ENCODE data around the gene MPZL1. TPM values are rescaled to one million over a fixed set of nuclear protein-coding genes. Genes with fewer than 3 reads are reported as not detected.

MPZL1 gene
- total RNA-seq, 4 donors from 2014 or later, result 9.2 to 15.7 (median 11.7) TPM

GRCh38 chr1:167767761-167768160, 46.0 kb downstream of the MPZL1 start:
- TF ChIP-seq, protein P1, sequence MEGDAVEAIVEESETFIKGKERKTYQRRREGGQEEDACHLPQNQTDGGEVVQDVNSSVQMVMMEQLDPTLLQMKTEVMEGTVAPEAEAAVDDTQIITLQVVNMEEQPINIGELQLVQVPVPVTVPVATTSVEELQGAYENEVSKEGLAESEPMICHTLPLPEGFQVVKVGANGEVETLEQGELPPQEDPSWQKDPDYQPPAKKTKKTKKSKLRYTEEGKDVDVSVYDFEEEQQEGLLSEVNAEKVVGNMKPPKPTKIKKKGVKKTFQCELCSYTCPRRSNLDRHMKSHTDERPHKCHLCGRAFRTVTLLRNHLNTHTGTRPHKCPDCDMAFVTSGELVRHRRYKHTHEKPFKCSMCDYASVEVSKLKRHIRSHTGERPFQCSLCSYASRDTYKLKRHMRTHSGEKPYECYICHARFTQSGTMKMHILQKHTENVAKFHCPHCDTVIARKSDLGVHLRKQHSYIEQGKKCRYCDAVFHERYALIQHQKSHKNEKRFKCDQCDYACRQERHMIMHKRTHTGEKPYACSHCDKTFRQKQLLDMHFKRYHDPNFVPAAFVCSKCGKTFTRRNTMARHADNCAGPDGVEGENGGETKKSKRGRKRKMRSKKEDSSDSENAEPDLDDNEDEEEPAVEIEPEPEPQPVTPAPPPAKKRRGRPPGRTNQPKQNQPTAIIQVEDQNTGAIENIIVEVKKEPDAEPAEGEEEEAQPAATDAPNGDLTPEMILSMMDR (IDR thresholded peaks at IDR 0.05 in 4 of 5, conservative IDR thresholded peaks at IDR 0.05 in 1 of 5), result no peak
- TF ChIP-seq POLR2A (IDR thresholded peaks at IDR 0.05), result no peak
- H3K9me3 ChIP-seq, result no peaks in the 10 kb centered on the region
- H3K4me3 ChIP-seq, result no peak overlapping the region
- intact Hi-C loops (cut with DNase I; ENCODE audit: low total_unique reads), result no loop called here
- H3K36me3 ChIP-seq, result peaks cover 0 to 16% of the 10 kb centered on the region in 2 donors
- no peaks in the 10 kb centered on the region for H3K27me3 ChIP-seq
- peaks cover 0 to 3% of the 10 kb centered on the region in 2 donors for H3K4me1 ChIP-seq
- DNase-seq, result no peak
- no peak overlapping the region for H3K27ac ChIP-seq
- in situ Hi-C loops (cut with MboI; ENCODE audit: low sequenced_read_pairs in 4 of 4), result no loop called here
- no peak for ATAC-seq

GRCh38 chr1:167770127-167770526, 48.3 kb downstream of the MPZL1 start:
- intact Hi-C loops (cut with DNase I; ENCODE audit: low total_unique reads) (no loop called here), in situ Hi-C loops (cut with MboI; ENCODE audit: low sequenced_read_pairs in 4 of 4) (no loop called here)
- Histone ChIP-seq H3K27ac (no peak overlapping the region), H3K27me3 (no peaks in the 10 kb centered on the region), H3K36me3 (peaks cover 0 to 16% of the 10 kb centered on the region in 2 donors), H3K4me1 (no peaks in the 10 kb centered on the region), H3K9me3 (no peaks in the 10 kb centered on the region), H3K4me3 (no peak overlapping the region)
- ATAC-seq (no peak), DNase-seq (no peak)
- no peak for TF ChIP-seq POLR2A (IDR thresholded peaks at IDR 0.05)
- TF ChIP-seq, protein P1 (IDR thresholded peaks at IDR 0.05 in 4 of 5, conservative IDR thresholded peaks at IDR 0.05 in 1 of 5), result no peak

DNA sequence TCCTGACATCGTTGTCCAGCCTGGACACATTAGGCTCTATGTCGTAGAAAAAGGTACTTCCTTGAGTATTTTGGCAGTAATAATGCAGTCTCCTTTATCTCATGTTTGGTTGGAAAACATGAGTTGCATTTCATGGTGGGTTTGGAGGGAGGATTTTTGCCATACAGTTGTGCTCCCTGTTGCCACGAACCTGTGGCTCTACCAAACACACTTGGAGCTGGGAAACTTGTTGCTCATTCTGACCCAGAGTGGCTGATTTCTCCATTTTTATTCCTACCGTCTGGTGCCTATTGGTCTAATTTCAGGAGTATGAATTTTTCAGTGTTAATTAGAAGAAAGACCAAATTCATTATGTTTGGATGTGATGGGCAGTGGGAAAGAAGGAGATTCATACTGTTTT, 50.7 kb downstream of the MPZL1 start:
- Histone ChIP-seq H3K9me3 (no peaks in the 10 kb centered on the region), H3K27me3 (no peaks in the 10 kb centered on the region), H3K27ac (no peak overlapping the region), H3K36me3 (peaks cover 0 to 21% of the 10 kb centered on the region in 2 donors), H3K4me3 (no peak overlapping the region), H3K4me1 (no peaks in the 10 kb centered on the region)
- TF ChIP-seq, protein P1 (IDR thresholded peaks at IDR 0.05 in 4 of 5, conservative IDR thresholded peaks at IDR 0.05 in 1 of 5), result no peak
- no peak for TF ChIP-seq POLR2A (IDR thresholded peaks at IDR 0.05)
- intact Hi-C loops (cut with DNase I; ENCODE audit: low total_unique reads) (no loop called here), in situ Hi-C loops (cut with MboI; ENCODE audit: low sequenced_read_pairs in 4 of 4) (no loop called here)
- DNase-seq (no peak), ATAC-seq (no peak)

- Histone ChIP-seq H3K27me3 (no peaks in the 10 kb centered on the region), H3K4me1 (no peaks in the 10 kb centered on the region), H3K36me3 (peaks cover 0 to 25% of the 10 kb centered on the region in 2 donors), H3K9me3 (no peaks in the 10 kb centered on the region), H3K4me3 (no peak overlapping the region), H3K27ac (no peak overlapping the region)
- no peak for DNase-seq
- in situ Hi-C loops (cut with MboI; ENCODE audit: low sequenced_read_pairs in 4 of 4), result no loop called here
- intact Hi-C loops (cut with DNase I; ENCODE audit: low total_unique reads), result no loop called here
- ATAC-seq, result no peak
- TF ChIP-seq POLR2A (IDR thresholded peaks at IDR 0.05), result no peak
- TF ChIP-seq, protein P1 (IDR thresholded peaks at IDR 0.05 in 4 of 5, conservative IDR thresholded peaks at IDR 0.05 in 1 of 5), result no peak
These were observed 51.7 kb downstream of the MPZL1 start for GRCh38 chr1:167773516-167773915.

GRCh38 chr1:167774710-167775109, 52.9 kb downstream of the MPZL1 start:
- DNase-seq, result no peak
- TF ChIP-seq, protein P1 (IDR thresholded peaks at IDR 0.05 in 4 of 5, conservative IDR thresholded peaks at IDR 0.05 in 1 of 5), result no peak
- no peak for TF ChIP-seq POLR2A (IDR thresholded peaks at IDR 0.05)
- peaks cover 0 to 22% of the 10 kb centered on the region in 2 donors for H3K36me3 ChIP-seq
- no peaks in the 10 kb centered on the region for H3K9me3 ChIP-seq
- H3K4me3 ChIP-seq, result no peak overlapping the region
- in situ Hi-C loops (cut with MboI; ENCODE audit: low sequenced_read_pairs in 4 of 4), result no loop called here
- no peaks in the 10 kb centered on the region for H3K4me1 ChIP-seq
- H3K27me3 ChIP-seq, result no peaks in the 10 kb centered on the region
- H3K27ac ChIP-seq, result no peak overlapping the region
- intact Hi-C loops (cut with DNase I; ENCODE audit: low total_unique reads), result no loop called here
- ATAC-seq, result no peak

Measured in gastrocnemius medialis (tissue), 4 donors.